ENCODE results near the gene WDR27. TPM values are rescaled to one million over a fixed set of nuclear protein-coding genes. Genes with fewer than 3 reads are reported as not detected.

The WDR27 gene
- total RNA-seq, 1 experiment from 2014 or later = 63.0 TPM

- H3K4me1 ChIP-seq (ENCODE audit: low read length) = no peaks in the 10 kb centered on the region
- no peak for DNase-seq
- H4K20me1 ChIP-seq (ENCODE audit: insufficient read depth, low read depth, low read length) = no peaks in the 10 kb centered on the region
- H3K79me2 ChIP-seq (ENCODE audit: low read length) = no peaks in the 10 kb centered on the region
- H3K9ac ChIP-seq (ENCODE audit: low read length) = no peak overlapping the region
- no peak overlapping the region for H2AFZ ChIP-seq (ENCODE audit: low read length)
- no peaks in the 10 kb centered on the region for H3K9me2 ChIP-seq (replicated peaks; ENCODE audit: insufficient read depth, low read length)
- H3K4me2 ChIP-seq (ENCODE audit: low read depth, low read length, poor library complexity, severe bottlenecking) = no peak overlapping the region
- H3K36me3 ChIP-seq (ENCODE audit: insufficient read depth, low read length) = no peaks in the 10 kb centered on the region
- no peaks in the 10 kb centered on the region for H3K27me3 ChIP-seq (ENCODE audit: low read length)
- H3K9me3 ChIP-seq (ENCODE audit: low read length) = no peaks in the 10 kb centered on the region; the same call in 1 of the 2 replicates
- H3K27ac ChIP-seq (ENCODE audit: low read length) = no peak overlapping the region
- H3K4me3 ChIP-seq (ENCODE audit: low read length) = no peak overlapping the region
Measured at GRCh38 chr6:169426611-169427010, 275.2 kb downstream of the WDR27 start.

GRCh38 chr6:169425628-169426370, 276.0 kb downstream of the WDR27 start:
- H3K27ac ChIP-seq (ENCODE audit: low read length) = no peak overlapping the region
- H3K4me2 ChIP-seq (ENCODE audit: low read depth, low read length, poor library complexity, severe bottlenecking) = no peak overlapping the region
- no peaks in the 10 kb centered on the region for H3K9me2 ChIP-seq (replicated peaks; ENCODE audit: insufficient read depth, low read length)
- H3K27me3 ChIP-seq (ENCODE audit: low read length) = no peaks in the 10 kb centered on the region
- no peaks in the 10 kb centered on the region for H4K20me1 ChIP-seq (ENCODE audit: insufficient read depth, low read depth, low read length)
- H3K36me3 ChIP-seq (ENCODE audit: insufficient read depth, low read length) = no peaks in the 10 kb centered on the region
- no peaks in the 10 kb centered on the region for H3K79me2 ChIP-seq (ENCODE audit: low read length)
- no peak overlapping the region for H3K9ac ChIP-seq (ENCODE audit: low read length)
- H3K4me1 ChIP-seq (ENCODE audit: low read length) = no peaks in the 10 kb centered on the region
- no peak for DNase-seq
- no peaks in the 10 kb centered on the region for H3K9me3 ChIP-seq (ENCODE audit: low read length)
- no peak overlapping the region for H2AFZ ChIP-seq (ENCODE audit: low read length)
- no peak overlapping the region for H3K4me3 ChIP-seq (ENCODE audit: low read length)

- H3K4me1 ChIP-seq (ENCODE audit: low read length) = no peaks in the 10 kb centered on the region
- H3K79me2 ChIP-seq (ENCODE audit: low read length) = no peaks in the 10 kb centered on the region
- no peaks in the 10 kb centered on the region for H3K9me2 ChIP-seq (replicated peaks; ENCODE audit: insufficient read depth, low read length)
- H3K4me2 ChIP-seq (ENCODE audit: low read depth, low read length, poor library complexity, severe bottlenecking) = no peak overlapping the region
- no peaks in the 10 kb centered on the region for H3K27me3 ChIP-seq (ENCODE audit: low read length)
- no peak overlapping the region for H3K4me3 ChIP-seq (ENCODE audit: low read length)
- H3K9ac ChIP-seq (ENCODE audit: low read length) = no peak overlapping the region
- H3K36me3 ChIP-seq (ENCODE audit: insufficient read depth, low read length) = no peaks in the 10 kb centered on the region
- H3K27ac ChIP-seq (ENCODE audit: low read length) = no peak overlapping the region
- no peak overlapping the region for H2AFZ ChIP-seq (ENCODE audit: low read length)
- no peak for DNase-seq
- H4K20me1 ChIP-seq (ENCODE audit: insufficient read depth, low read depth, low read length) = no peaks in the 10 kb centered on the region
- H3K9me3 ChIP-seq (ENCODE audit: low read length) = no peaks in the 10 kb centered on the region
Measured at GRCh38 chr6:169424821-169425240, 277.0 kb downstream of the WDR27 start.

- Histone ChIP-seq H3K9me3 (ENCODE audit: low read length) (no peaks in the 10 kb centered on the region), H3K9me2 (replicated peaks; ENCODE audit: insufficient read depth, low read length) (no peaks in the 10 kb centered on the region), H3K27me3 (ENCODE audit: low read length) (no peaks in the 10 kb centered on the region), H3K4me3 (ENCODE audit: low read length) (no peak overlapping the region), H3K4me2 (ENCODE audit: low read depth, low read length, poor library complexity, severe bottlenecking) (no peak overlapping the region), H3K27ac (ENCODE audit: low read length) (no peak overlapping the region), H3K4me1 (ENCODE audit: low read length) (no peaks in the 10 kb centered on the region), H3K9ac (ENCODE audit: low read length) (no peak overlapping the region), H2AFZ (ENCODE audit: low read length) (no peak overlapping the region), H4K20me1 (ENCODE audit: insufficient read depth, low read depth, low read length) (no peaks in the 10 kb centered on the region), H3K79me2 (ENCODE audit: low read length) (no peaks in the 10 kb centered on the region), H3K36me3 (ENCODE audit: insufficient read depth, low read length) (no peaks in the 10 kb centered on the region)
- DNase-seq = no peak
Measured at GRCh38 chr6:169424149-169424804, 277.6 kb downstream of the WDR27 start.

- no peaks in the 10 kb centered on the region for H4K20me1 ChIP-seq (ENCODE audit: insufficient read depth, low read depth, low read length)
- H3K9me2 ChIP-seq (replicated peaks; ENCODE audit: insufficient read depth, low read length) = no peaks in the 10 kb centered on the region
- no peak overlapping the region for H3K9ac ChIP-seq (ENCODE audit: low read length)
- no peaks in the 10 kb centered on the region for H3K4me1 ChIP-seq (ENCODE audit: low read length)
- no peaks in the 10 kb centered on the region for H3K9me3 ChIP-seq (ENCODE audit: low read length)
- H3K79me2 ChIP-seq (ENCODE audit: low read length) = no peaks in the 10 kb centered on the region
- H3K27me3 ChIP-seq (ENCODE audit: low read length) = no peaks in the 10 kb centered on the region
- no peak for DNase-seq
- no peak overlapping the region for H2AFZ ChIP-seq (ENCODE audit: low read length)
- H3K27ac ChIP-seq (ENCODE audit: low read length) = no peak overlapping the region
- no peak overlapping the region for H3K4me2 ChIP-seq (ENCODE audit: low read depth, low read length, poor library complexity, severe bottlenecking)
- H3K4me3 ChIP-seq (ENCODE audit: low read length) = no peak overlapping the region
- no peaks in the 10 kb centered on the region for H3K36me3 ChIP-seq (ENCODE audit: insufficient read depth, low read length)
Measured at GRCh38 chr6:169421586-169422264, 280.1 kb downstream of the WDR27 start.

GRCh38 chr6:169420912-169421543, 280.8 kb downstream of the WDR27 start:
- Histone ChIP-seq H3K27me3 (ENCODE audit: low read length) (no peaks in the 10 kb centered on the region), H3K36me3 (ENCODE audit: insufficient read depth, low read length) (no peaks in the 10 kb centered on the region), H3K4me1 (ENCODE audit: low read length) (no peaks in the 10 kb centered on the region), H2AFZ (ENCODE audit: low read length) (no peak overlapping the region), H4K20me1 (ENCODE audit: insufficient read depth, low read depth, low read length) (no peaks in the 10 kb centered on the region), H3K9me3 (ENCODE audit: low read length) (no peaks in the 10 kb centered on the region), H3K79me2 (ENCODE audit: low read length) (no peaks in the 10 kb centered on the region), H3K4me2 (ENCODE audit: low read depth, low read length, poor library complexity, severe bottlenecking) (no peak overlapping the region), H3K4me3 (ENCODE audit: low read length) (no peak overlapping the region), H3K27ac (ENCODE audit: low read length) (no peak overlapping the region), H3K9me2 (replicated peaks; ENCODE audit: insufficient read depth, low read length) (no peaks in the 10 kb centered on the region), H3K9ac (ENCODE audit: low read length) (no peak overlapping the region)
- DNase-seq = no peak

GRCh38 chr6:169417101-169417500, 284.7 kb downstream of the WDR27 start:
- Histone ChIP-seq H3K4me1 (ENCODE audit: low read length) (no peaks in the 10 kb centered on the region), H3K4me3 (ENCODE audit: low read length) (no peak overlapping the region), H3K36me3 (ENCODE audit: insufficient read depth, low read length) (no peaks in the 10 kb centered on the region)

GRCh38 chr6:169416249-169416648, 285.6 kb downstream of the WDR27 start:
- Histone ChIP-seq H2AFZ (ENCODE audit: low read length) (no peak overlapping the region), H3K36me3 (ENCODE audit: insufficient read depth, low read length) (no peaks in the 10 kb centered on the region), H3K9me2 (replicated peaks; ENCODE audit: insufficient read depth, low read length) (no peaks in the 10 kb centered on the region), H3K4me3 (ENCODE audit: low read length) (no peak overlapping the region), H3K9me3 (ENCODE audit: low read length) (no peaks in the 10 kb centered on the region), H4K20me1 (ENCODE audit: insufficient read depth, low read depth, low read length) (no peaks in the 10 kb centered on the region), H3K27ac (ENCODE audit: low read length) (no peak overlapping the region), H3K79me2 (ENCODE audit: low read length) (no peaks in the 10 kb centered on the region), H3K9ac (ENCODE audit: low read length) (no peak overlapping the region), H3K4me1 (ENCODE audit: low read length) (no peaks in the 10 kb centered on the region), H3K4me2 (ENCODE audit: low read depth, low read length, poor library complexity, severe bottlenecking) (no peak overlapping the region), H3K27me3 (ENCODE audit: low read length) (no peaks in the 10 kb centered on the region)
- DNase-seq = no peak

More at GRCh38 chr6:169417101-169417500, 284.7 kb downstream of the WDR27 start:
- Histone ChIP-seq H3K4me2 (ENCODE audit: low read depth, low read length, poor library complexity, severe bottlenecking) (no peak overlapping the region), H2AFZ (ENCODE audit: low read length) (no peak overlapping the region), H4K20me1 (ENCODE audit: insufficient read depth, low read depth, low read length) (no peaks in the 10 kb centered on the region), H3K9me2 (replicated peaks; ENCODE audit: insufficient read depth, low read length) (no peaks in the 10 kb centered on the region), H3K27ac (ENCODE audit: low read length) (no peak overlapping the region), H3K9me3 (ENCODE audit: low read length) (no peaks in the 10 kb centered on the region), H3K79me2 (ENCODE audit: low read length) (no peaks in the 10 kb centered on the region), H3K27me3 (ENCODE audit: low read length) (no peaks in the 10 kb centered on the region), H3K9ac (ENCODE audit: low read length) (no peak overlapping the region)
- no peak for DNase-seq

Data from Karpas-422 (cell line).